Measurements from ENCODE around the gene EFNA3.

The EFNA3 gene

GRCh38 chr1:155034318-155035208, 44.1 kb upstream of the EFNA3 start:
- DNase-seq (ENCODE audit: insufficient read length, low spot score) (no peak), FAIRE-seq (no peak)
- TF ChIP-seq CTCF (IDR thresholded peaks at IDR 0.05; ENCODE audit: insufficient read depth, missing control alignments): no peak

- FAIRE-seq (no peak), DNase-seq (ENCODE audit: insufficient read length, low spot score) (no peak)
- TF ChIP-seq CTCF (IDR thresholded peaks at IDR 0.05; ENCODE audit: insufficient read depth, missing control alignments): no peak
Observed at GRCh38 chr1:155035936-155036335, 42.7 kb upstream of the EFNA3 start.

- no peak for TF ChIP-seq CTCF (IDR thresholded peaks at IDR 0.05; ENCODE audit: insufficient read depth, missing control alignments)
- FAIRE-seq (no peak), DNase-seq (ENCODE audit: insufficient read length, low spot score) (no peak)
Observed at GRCh38 chr1:155037043-155037442, 41.6 kb upstream of the EFNA3 start.

GRCh38 chr1:155037851-155038441, 40.7 kb upstream of the EFNA3 start:
- FAIRE-seq (no peak), DNase-seq (ENCODE audit: insufficient read length, low spot score) (no peak)
- TF ChIP-seq CTCF (IDR thresholded peaks at IDR 0.05; ENCODE audit: insufficient read depth, missing control alignments): no peak

- FAIRE-seq: no peak
- no peak for DNase-seq (ENCODE audit: insufficient read length, low spot score)
- no peak for TF ChIP-seq CTCF (IDR thresholded peaks at IDR 0.05; ENCODE audit: insufficient read depth, missing control alignments)
Observed at GRCh38 chr1:155038602-155039307, 39.9 kb upstream of the EFNA3 start.

GRCh38 chr1:155039308-155039669, 39.3 kb upstream of the EFNA3 start:
- no peak for TF ChIP-seq CTCF (IDR thresholded peaks at IDR 0.05; ENCODE audit: insufficient read depth, missing control alignments)
- DNase-seq (ENCODE audit: insufficient read length, low spot score) (no peak), FAIRE-seq (no peak)

Data from D721Med (cell line).